ENCODE data around the gene LIPT1.

Gene LIPT1

GRCh38 chr2:99141110-99142108, 13.4 kb upstream of the LIPT1 start, which contains the start of gene C2orf15:
Gene C2orf15, plus strand, starts transcription at chr2:99141707. Its CDS starts 8,852 bp downstream, at chr2:99150559.
- peak within 1 kb of the TSS; percentile 75 for H3K27ac ChIP-seq (ENCODE audit: low read depth, low read length)
- TF ChIP-seq, protein P1, sequence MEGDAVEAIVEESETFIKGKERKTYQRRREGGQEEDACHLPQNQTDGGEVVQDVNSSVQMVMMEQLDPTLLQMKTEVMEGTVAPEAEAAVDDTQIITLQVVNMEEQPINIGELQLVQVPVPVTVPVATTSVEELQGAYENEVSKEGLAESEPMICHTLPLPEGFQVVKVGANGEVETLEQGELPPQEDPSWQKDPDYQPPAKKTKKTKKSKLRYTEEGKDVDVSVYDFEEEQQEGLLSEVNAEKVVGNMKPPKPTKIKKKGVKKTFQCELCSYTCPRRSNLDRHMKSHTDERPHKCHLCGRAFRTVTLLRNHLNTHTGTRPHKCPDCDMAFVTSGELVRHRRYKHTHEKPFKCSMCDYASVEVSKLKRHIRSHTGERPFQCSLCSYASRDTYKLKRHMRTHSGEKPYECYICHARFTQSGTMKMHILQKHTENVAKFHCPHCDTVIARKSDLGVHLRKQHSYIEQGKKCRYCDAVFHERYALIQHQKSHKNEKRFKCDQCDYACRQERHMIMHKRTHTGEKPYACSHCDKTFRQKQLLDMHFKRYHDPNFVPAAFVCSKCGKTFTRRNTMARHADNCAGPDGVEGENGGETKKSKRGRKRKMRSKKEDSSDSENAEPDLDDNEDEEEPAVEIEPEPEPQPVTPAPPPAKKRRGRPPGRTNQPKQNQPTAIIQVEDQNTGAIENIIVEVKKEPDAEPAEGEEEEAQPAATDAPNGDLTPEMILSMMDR (IDR thresholded peaks at IDR 0.05; ENCODE audit: insufficient read depth, low read length, poor library complexity, severe bottlenecking) = no peak
- TF ChIP-seq EZH2phosphoT487 (conservative IDR thresholded peaks at IDR 0.05; ENCODE audit: low read length) = no peak
- no peaks in the 10 kb centered on the region for H3K9me3 ChIP-seq (ENCODE audit: insufficient read depth, low read length)
- H4K20me1 ChIP-seq (ENCODE audit: low read depth, low read length) = no peaks in the 10 kb centered on the region
- H2AFZ ChIP-seq (ENCODE audit: low read depth, low read length, severe bottlenecking) = peak within 1 kb of the TSS; percentile 64
- no peaks in the 10 kb centered on the region for H3K27me3 ChIP-seq (ENCODE audit: low read length)
- H3K4me3 ChIP-seq (ENCODE audit: insufficient read depth, low read length, poor library complexity, severe bottlenecking) = peak within 1 kb of the TSS; percentile 97
- peak within 1 kb of the TSS; percentile 76 for H3K9ac ChIP-seq (ENCODE audit: low read length)
- H3K36me3 ChIP-seq (ENCODE audit: low read length) = no peaks in the 10 kb centered on the region
- H3F3A ChIP-seq (ENCODE audit: insufficient read depth) = peaks cover 16% of the 10 kb centered on the region
- H3K4me2 ChIP-seq (ENCODE audit: low read depth, low read length, poor library complexity, severe bottlenecking) = peak within 1 kb of the TSS; percentile 100
- no peaks in the 10 kb centered on the region for H3K9me2 ChIP-seq (replicated peaks; ENCODE audit: insufficient read depth, low read length)
- H3K79me2 ChIP-seq (ENCODE audit: insufficient read depth, low read length) = peaks cover 22% of the 10 kb centered on the region

DNA sequence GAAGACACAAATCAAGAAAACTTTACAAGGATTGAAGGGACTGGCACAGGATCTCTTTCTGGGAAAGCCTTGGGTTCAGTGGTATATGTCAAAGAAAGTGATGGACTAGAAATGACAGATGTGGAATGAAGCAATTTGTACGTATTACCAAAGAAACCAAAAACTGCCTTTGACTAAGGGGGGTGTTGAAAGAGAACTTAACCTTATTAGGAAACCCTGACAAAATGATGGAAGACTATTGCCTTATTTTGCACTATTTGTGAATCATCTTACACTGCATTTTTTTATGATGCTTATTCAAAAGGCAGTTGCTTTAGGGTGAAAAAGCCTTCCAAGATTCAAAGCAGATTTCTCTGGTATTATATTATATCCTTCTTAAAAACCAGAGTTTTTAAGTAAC, 4.1 kb upstream of the LIPT1 start:
- H3K79me2 ChIP-seq (ENCODE audit: insufficient read depth, low read length) = peaks cover 50% of the 10 kb centered on the region; the same call in 1 of the 2 replicates
- H2AFZ ChIP-seq (ENCODE audit: low read depth, low read length, severe bottlenecking) = no peak overlapping the region
- 0 out of 2 replicates have a peak, but pooled peaks cover 2% of the 10 kb centered on the region for H3F3A ChIP-seq (ENCODE audit: insufficient read depth)
- H3K27ac ChIP-seq (ENCODE audit: low read depth, low read length) = no peak overlapping the region
- H3K9me3 ChIP-seq (ENCODE audit: insufficient read depth, low read length) = no peaks in the 10 kb centered on the region
- no peak overlapping the region for H3K4me2 ChIP-seq (ENCODE audit: low read depth, low read length, poor library complexity, severe bottlenecking)
- no peak overlapping the region for H3K9ac ChIP-seq (ENCODE audit: low read length)
- no peaks in the 10 kb centered on the region for H3K27me3 ChIP-seq (ENCODE audit: low read length)
- H3K36me3 ChIP-seq (ENCODE audit: low read length) = no peaks in the 10 kb centered on the region
- TF ChIP-seq, protein P1 (IDR thresholded peaks at IDR 0.05; ENCODE audit: insufficient read depth, low read length, poor library complexity, severe bottlenecking) = no peak
- TF ChIP-seq EZH2phosphoT487 (conservative IDR thresholded peaks at IDR 0.05; ENCODE audit: low read length) = no peak
- no peak overlapping the region for H3K4me3 ChIP-seq (ENCODE audit: insufficient read depth, low read length, poor library complexity, severe bottlenecking)
- no peaks in the 10 kb centered on the region for H4K20me1 ChIP-seq (ENCODE audit: low read depth, low read length)
- no peaks in the 10 kb centered on the region for H3K9me2 ChIP-seq (replicated peaks; ENCODE audit: insufficient read depth, low read length)

DNA sequence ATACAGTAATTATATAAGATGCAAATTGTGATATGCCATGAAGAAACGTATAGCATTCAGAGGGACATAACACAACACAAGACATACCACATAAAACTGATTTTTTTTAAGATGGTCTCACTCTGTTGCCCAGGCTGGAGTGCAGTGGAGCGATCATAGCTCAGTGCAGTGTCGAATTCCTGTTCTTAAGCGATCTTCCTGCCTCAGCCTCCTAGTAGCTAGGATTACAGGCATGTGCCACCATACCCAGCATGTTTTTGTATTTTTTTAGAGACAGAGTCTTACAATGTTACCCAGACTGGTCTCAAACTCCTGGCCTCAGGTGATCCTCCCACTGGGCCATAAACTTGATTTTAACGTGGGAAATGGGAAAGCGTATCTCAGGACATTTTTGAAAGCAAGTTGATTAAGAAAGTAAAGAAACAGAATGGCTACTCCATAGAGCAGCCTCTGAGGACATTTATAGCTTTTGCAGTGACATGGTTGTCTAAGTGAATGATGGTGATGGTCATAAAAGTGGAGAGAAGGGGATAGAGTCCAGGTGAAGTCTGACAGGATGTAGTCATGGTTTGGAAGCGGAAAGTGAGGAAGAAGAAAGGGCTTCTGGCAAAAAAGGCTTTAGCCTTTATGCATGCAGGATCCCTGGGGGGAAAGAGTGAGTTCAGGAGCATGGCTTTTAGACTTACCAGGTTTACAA, 2.4 kb upstream of the LIPT1 start:
- H3K79me2 ChIP-seq (ENCODE audit: insufficient read depth, low read length) = peaks cover 50% of the 10 kb centered on the region; the same call in 1 of the 2 replicates
- 0 out of 2 replicates have a peak, but pooled peaks cover 6% of the 10 kb centered on the region for H3F3A ChIP-seq (ENCODE audit: insufficient read depth)
- no peaks in the 10 kb centered on the region for H3K9me3 ChIP-seq (ENCODE audit: insufficient read depth, low read length)
- no peaks in the 10 kb centered on the region for H4K20me1 ChIP-seq (ENCODE audit: low read depth, low read length)
- H3K36me3 ChIP-seq (ENCODE audit: low read length) = no peaks in the 10 kb centered on the region
- no peak for TF ChIP-seq EZH2phosphoT487 (conservative IDR thresholded peaks at IDR 0.05; ENCODE audit: low read length)
- TF ChIP-seq, protein P1 (IDR thresholded peaks at IDR 0.05; ENCODE audit: insufficient read depth, low read length, poor library complexity, severe bottlenecking) = no peak
- no peaks in the 10 kb centered on the region for H3K27me3 ChIP-seq (ENCODE audit: low read length)
- H2AFZ ChIP-seq (ENCODE audit: low read depth, low read length, severe bottlenecking) = no peak overlapping the region
- H3K4me2 ChIP-seq (ENCODE audit: low read depth, low read length, poor library complexity, severe bottlenecking) = no peak overlapping the region
- no peak overlapping the region for H3K4me3 ChIP-seq (ENCODE audit: insufficient read depth, low read length, poor library complexity, severe bottlenecking)
- no peak overlapping the region for H3K27ac ChIP-seq (ENCODE audit: low read depth, low read length)
- no peaks in the 10 kb centered on the region for H3K9me2 ChIP-seq (replicated peaks; ENCODE audit: insufficient read depth, low read length)
- no peak overlapping the region for H3K9ac ChIP-seq (ENCODE audit: low read length)
